ENCODE data around the gene DUSP21.
"Not testable (repeated sequence)": the region's sequence is repeated elsewhere in the genome, so short reads cannot be mapped to it uniquely, and the experiment has no call there.

DNA sequence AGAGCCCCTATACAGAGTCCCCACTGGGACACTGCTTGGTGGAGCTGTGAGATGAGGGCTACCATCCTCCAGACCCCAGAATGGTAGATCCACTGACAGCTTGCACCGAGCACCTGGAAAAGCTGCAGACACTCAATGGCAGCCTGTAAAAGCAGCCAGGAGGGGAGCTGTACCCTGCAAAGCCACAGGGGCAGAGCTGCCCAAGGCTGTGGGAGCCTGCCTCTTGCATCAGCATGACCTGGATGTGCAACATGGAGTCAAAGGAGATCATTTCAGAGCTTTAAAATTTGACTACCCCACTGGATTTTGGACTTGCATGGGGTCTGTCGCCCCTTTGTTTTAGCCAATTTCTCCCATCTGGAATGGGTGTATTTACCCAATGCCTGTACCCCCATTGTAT lies 20.6 kb upstream of the DUSP21 start:
- TF ChIP-seq CTCF (conservative IDR thresholded peaks at IDR 0.05; ENCODE audit: low read depth, low read length); EZH2 (IDR thresholded peaks at IDR 0.05; ENCODE audit: borderline replicate concordance, low read depth, low read length, poor library complexity, severe bottlenecking): not testable (repeated sequence)
